GM21381 (cell line): ENCODE data around the gene TSC2.

Experiments used
- ATAC-seq: cut with Tn5 transposase; IDR thresholded peaks from one replicate; pipeline ENCODE4 v1.9.1; 2021; ENCODE audit warnings: mild to moderate bottlenecking, moderate library complexity; ENCODE audit not compliant: unreplicated experiment

Gene TSC2

GRCh38 chr16:2063861-2064260, 16.1 kb downstream of the TSC2 start:
- no peak for ATAC-seq

- no peak for ATAC-seq
These were observed 16.7 kb downstream of the TSC2 start for GRCh38 chr16:2064368-2064945.

GRCh38 chr16:2066139-2066538, 18.4 kb downstream of the TSC2 start:
- no peak for ATAC-seq

GRCh38 chr16:2070576-2071453, 23.0 kb downstream of the TSC2 start:
- ATAC-seq: no peak

- ATAC-seq: no peak
These were observed 23.8 kb downstream of the TSC2 start for GRCh38 chr16:2071454-2072202.

- ATAC-seq: no peak
These were observed 25.1 kb downstream of the TSC2 start for GRCh38 chr16:2072926-2073325.

GRCh38 chr16:2074071-2074470, 26.3 kb downstream of the TSC2 start:
- ATAC-seq: no peak

GRCh38 chr16:2075631-2076030, 27.8 kb downstream of the TSC2 start:
- ATAC-seq: no peak

GRCh38 chr16:2076072-2076865, 28.5 kb downstream of the TSC2 start:
- ATAC-seq: no peak

GRCh38 chr16:2077016-2077415, 29.2 kb downstream of the TSC2 start:
- no peak for ATAC-seq

GRCh38 chr16:2077696-2078095, 29.9 kb downstream of the TSC2 start:
- no peak for ATAC-seq

- ATAC-seq: no peak
These were observed 30.3 kb downstream of the TSC2 start for GRCh38 chr16:2078096-2078495.

- no peak for ATAC-seq
These were observed 30.9 kb downstream of the TSC2 start for GRCh38 chr16:2078691-2079090.

- ATAC-seq: no peak
These were observed 31.6 kb downstream of the TSC2 start for GRCh38 chr16:2079311-2079800.

- ATAC-seq: no peak
These were observed 32.2 kb downstream of the TSC2 start for GRCh38 chr16:2079991-2080390.

GRCh38 chr16:2081201-2082084, 33.7 kb downstream of the TSC2 start:
- ATAC-seq: no peak

- ATAC-seq: no peak
These were observed 34.6 kb downstream of the TSC2 start for GRCh38 chr16:2082171-2082982.

GRCh38 chr16:2082983-2083364, 35.2 kb downstream of the TSC2 start:
- ATAC-seq: no peak

- ATAC-seq: no peak
These were observed 35.6 kb downstream of the TSC2 start for GRCh38 chr16:2083409-2083808.
